IMR-90 (cell line): Measurements from ENCODE around the gene ELOVL5. TPM values are rescaled to one million over a fixed set of nuclear protein-coding genes. Genes with fewer than 3 reads are reported as not detected.

Experiments used
- ATAC-seq: fragments of 200-7000 bp; cut with Tn5 transposase; 2 replicates; pipeline ENCODE4 v1.9.1; 2020; ENCODE audit warnings: low read depth, mild to moderate bottlenecking, moderate library complexity
- BruUV-seq: library from RNA; stranded (reverse); fragments of 400-500 nt; replicated peaks from 2 replicates; lab custom pipeline; 2021; lab: Mats Ljungman, UMichigan
- CTCF ChIA-PET: fragments of 300-600 bp; formaldehyde crosslinking; extraction: SDS; loops from one replicate; lab custom pipeline; 2021; ENCODE audit warnings: antibody characterized with exemption; lab: Yijun Ruan, JAX
- POLR2A ChIA-PET: fragments of 300-600 bp; sonication (Branson Sonifier 250); formaldehyde crosslinking; loops from one replicate; lab custom pipeline; 2022; ENCODE audit warnings: antibody characterized with exemption; ENCODE audit not compliant: unreplicated experiment; lab: Charles Lee
- DNase-seq: peaks from one replicate; pipeline ENCODE4 v3.0.0; 2013
- H2AFZ ChIP-seq: replicated peaks from 2 replicates; pipeline ENCODE3; 2013; ENCODE audit warnings: low read length, mild to moderate bottlenecking; ENCODE audit not compliant: poor library complexity
- H2AK5ac ChIP-seq: 2 replicates; pipeline ENCODE4 v1.6.1; 2013; ENCODE audit warnings: low read depth, low read length, inconsistent platforms
- H2AK9ac ChIP-seq: replicated peaks from 2 replicates; pipeline ENCODE3; 2013; ENCODE audit warnings: mild to moderate bottlenecking, low read depth, low read length, moderate library complexity; ENCODE audit not compliant: poor library complexity
- H2BK120ac ChIP-seq: 2 replicates; pipeline ENCODE4 v1.6.1; 2013; ENCODE audit warnings: low read depth, low read length, inconsistent platforms
- H2BK15ac ChIP-seq: 3 replicates; pipeline ENCODE4 v1.6.1; 2013; ENCODE audit warnings: low read depth, low read length, inconsistent platforms
- H2BK20ac ChIP-seq: 2 replicates; pipeline ENCODE4 v1.6.1; 2013; ENCODE audit warnings: low read depth, mild to moderate bottlenecking, inconsistent platforms, low read length, moderate library complexity
- H2BK5ac ChIP-seq: 2 replicates; pipeline ENCODE4 v1.6.1; 2013; ENCODE audit warnings: mild to moderate bottlenecking, low read depth, low read length, inconsistent platforms; ENCODE audit not compliant: poor library complexity, severe bottlenecking
- H3K14ac ChIP-seq: replicated peaks from 2 replicates; pipeline ENCODE4 v1.6.1; 2013; ENCODE audit warnings: low read depth, low read length, inconsistent platforms
- H3K18ac ChIP-seq: 2 replicates; pipeline ENCODE4 v1.6.1; 2013; ENCODE audit warnings: low read depth, low read length, control low read depth
- H3K23ac ChIP-seq: 2 replicates; pipeline ENCODE4 v1.6.1; 2013; ENCODE audit warnings: low read depth, low read length, inconsistent platforms
- H3K27ac ChIP-seq: 2 replicates; pipeline ENCODE4 v1.5.1; 2013; ENCODE audit warnings: mild to moderate bottlenecking, control low read depth, low read length; ENCODE audit not compliant: insufficient read depth
- H3K27me3 ChIP-seq: 2 replicates; pipeline ENCODE4 v1.6.1; 2013; ENCODE audit warnings: low read length; ENCODE audit not compliant: control insufficient read depth, insufficient read depth
- H3K36me3 ChIP-seq: 2 replicates; pipeline ENCODE4 v1.6.1; 2013; ENCODE audit warnings: low read length, mixed read lengths; ENCODE audit not compliant: control insufficient read depth, insufficient read depth
- H3K4ac ChIP-seq: 2 replicates; pipeline ENCODE4 v1.6.1; 2013; ENCODE audit warnings: low read depth, low read length, inconsistent platforms
- H3K4me1 ChIP-seq: 2 replicates; pipeline ENCODE4 v1.6.1; 2013; ENCODE audit warnings: low read length, mixed read lengths; ENCODE audit not compliant: control insufficient read depth, insufficient read depth
- H3K4me2 ChIP-seq: 2 replicates; pipeline ENCODE4 v1.6.1; 2013; ENCODE audit warnings: low read depth, mild to moderate bottlenecking, control low read depth, low read length, moderate library complexity
- H3K4me3 ChIP-seq: 2 replicates; pipeline ENCODE4 v1.5.1; 2013; ENCODE audit warnings: low read depth, mild to moderate bottlenecking, control low read depth, low read length, moderate library complexity; ENCODE audit not compliant: insufficient read depth
- H3K56ac ChIP-seq: 2 replicates; pipeline ENCODE4 v1.6.1; 2013; ENCODE audit warnings: low read length, inconsistent platforms; ENCODE audit not compliant: insufficient read depth; ENCODE audit errors: extremely low read depth
- H3K79me1 ChIP-seq, 2 experiments: 2 replicates each; pipeline ENCODE4 v1.6.1; 2013; ENCODE audit warnings: low read length in 2 of 2, inconsistent platforms in 1 of 2, low read depth in 1 of 2
- H3K9ac ChIP-seq: 2 replicates; pipeline ENCODE4 v1.6.1; 2013; ENCODE audit warnings: low read depth, low read length, control low read depth
- H3K9me1 ChIP-seq: 2 replicates; pipeline ENCODE4 v1.6.1; 2013; ENCODE audit warnings: low read length, inconsistent platforms; ENCODE audit not compliant: insufficient read depth
- H3K9me3 ChIP-seq: 2 replicates; pipeline ENCODE4 v1.6.1; 2013; ENCODE audit warnings: low read length; ENCODE audit not compliant: control insufficient read depth, insufficient read depth
- H4K20me1 ChIP-seq: 2 replicates; pipeline ENCODE4 v1.6.1; 2013; ENCODE audit warnings: low read length, inconsistent platforms; ENCODE audit not compliant: insufficient read depth
- H4K5ac ChIP-seq: 2 replicates; pipeline ENCODE4 v1.6.1; 2013; ENCODE audit warnings: mild to moderate bottlenecking, low read depth, low read length, control low read depth
- H4K8ac ChIP-seq, 2 experiments: 2 replicates each; pipeline ENCODE4 v1.6.1; 2013; ENCODE audit warnings: low read depth in 2 of 2, low read length in 2 of 2, control low read depth in 1 of 2, inconsistent platforms in 1 of 2
- H4K91ac ChIP-seq: 2 replicates; pipeline ENCODE4 v1.6.1; 2013; ENCODE audit warnings: low read depth, low read length, inconsistent platforms; ENCODE audit not compliant: insufficient read depth
- BHLHE40 ChIP-seq: fragments of 150-350 bp; IDR thresholded peaks from 2 replicates; pipeline ENCODE4 v1.6.1; 2016; ENCODE audit warnings: mild to moderate bottlenecking, low read depth, low read length
- CEBPB ChIP-seq: IDR thresholded peaks from 2 replicates; pipeline ENCODE4 v1.6.1; 2012; ENCODE audit warnings: low read depth, low read length, improper control_type of control experiment
- CTCF ChIP-seq: conservative IDR thresholded peaks from 2 replicates; pipeline ENCODE4 v1.5.1; 2012; ENCODE audit warnings: mild to moderate bottlenecking, low read depth, low read length, improper control_type of control experiment
- ELK1 ChIP-seq: fragments of 150-350 bp; IDR thresholded peaks from 2 replicates; pipeline ENCODE4 v1.6.1; 2016; ENCODE audit warnings: low read depth, mild to moderate bottlenecking, low read length, moderate library complexity, borderline replicate concordance
- FOS ChIP-seq: fragments of 150-350 bp; IDR thresholded peaks from 2 replicates; pipeline ENCODE4 v1.6.1; 2016; ENCODE audit warnings: low read depth, low read length
- MAFK ChIP-seq: IDR thresholded peaks from 2 replicates; pipeline ENCODE4 v1.6.1; 2012; ENCODE audit warnings: low read depth, low read length, improper control_type of control experiment
- MAZ ChIP-seq: IDR thresholded peaks from 2 replicates; pipeline ENCODE4 v1.6.1; 2012; ENCODE audit warnings: low read depth, mild to moderate bottlenecking, low read length, improper control_type of control experiment, moderate library complexity, borderline replicate concordance
- MXI1 ChIP-seq: IDR thresholded peaks from 2 replicates; pipeline ENCODE4 v1.6.1; 2012; ENCODE audit warnings: low read depth, mild to moderate bottlenecking, low read length, moderate library complexity, borderline replicate concordance
- NFE2L2 ChIP-seq: fragments of 150-350 bp; IDR thresholded peaks from 2 replicates; pipeline ENCODE4 v1.6.1; 2016; ENCODE audit warnings: low read depth, mild to moderate bottlenecking, low read length
- POLR2A ChIP-seq: IDR thresholded peaks from 2 replicates; pipeline ENCODE4 v1.6.1; 2012; ENCODE audit warnings: mild to moderate bottlenecking, low read depth, low read length
- RAD21 ChIP-seq: IDR thresholded peaks from 2 replicates; pipeline ENCODE4 v1.6.1; 2012; ENCODE audit warnings: low read length, improper control_type of control experiment
- RCOR1 ChIP-seq: IDR thresholded peaks from 2 replicates; pipeline ENCODE4 v1.6.1; 2012; ENCODE audit warnings: mild to moderate bottlenecking, low read length, improper control_type of control experiment; ENCODE audit not compliant: insufficient replicate concordance
- RFX5 ChIP-seq: IDR thresholded peaks from 2 replicates; pipeline ENCODE4 v1.8.0; 2012; ENCODE audit warnings: low read depth, mild to moderate bottlenecking, low read length, moderate library complexity
- SMC3 ChIP-seq: fragments of 150-350 bp; IDR thresholded peaks from 2 replicates; pipeline ENCODE4 v1.6.1; 2016; ENCODE audit warnings: low read depth, mild to moderate bottlenecking, antibody characterized with exemption, low read length, moderate library complexity
- USF2 ChIP-seq: fragments of 150-350 bp; IDR thresholded peaks from 2 replicates; pipeline ENCODE4 v1.6.1; 2017; ENCODE audit warnings: mild to moderate bottlenecking, antibody characterized with exemption, low read length, low read depth
- WGBS, 2 experiments: methylation state at CpG; one replicate each; pipeline versions ENCODE4 v1.1.5 to v1.1.7; 2013; ENCODE audit warnings: missing lambda C conversion rate in 2 of 2; ENCODE audit not compliant: insufficient read length in 1 of 2; ENCODE audit errors: extremely low coverage in 2 of 2; 5-methylcytosine and 5-hydroxymethylcytosine counted together
- dilution Hi-C: fragments of 300-500 bp; cut with HindIII; formaldehyde crosslinking; loops from one replicate; pipeline ENCODE4 v1.14.3; 2018; ENCODE audit warnings: low sequenced_read_pairs; ENCODE audit not compliant: unreplicated experiment
- in situ Hi-C: fragments of 300-500 bp; cut with MboI; formaldehyde crosslinking; loops from 3 replicates; pipeline ENCODE4 v1.14.3; 2019; ENCODE audit warnings: low sequenced_read_pairs, inconsistent platforms, mixed read lengths
- intact Hi-C: fragments of 100-400 bp; cut with micrococcal nuclease; formaldehyde crosslinking; loops from 2 replicates; pipeline ENCODE4 v1.10.0; 2022
- polyA plus RNA-seq, 3 experiments: library from polyadenylated mRNA; depleted of rRNA; stranded (reverse); fragments of >200 nt; gene quantifications; 2 replicates each; pipeline ENCODE4 v1.2.3, GENCODE V29; 2012; ENCODE audit warnings: low replicate concordance in 1 of 3
- total RNA-seq: library from RNA; depleted of rRNA; stranded (reverse); fragments of >200 nt; gene quantifications from 2 replicates; pipeline ENCODE4 v1.2.3, GENCODE V29; 2012

Gene ELOVL5
- total and polyA plus RNA-seq, 2 of the 4 experiments (the other 2 are of a cell fraction), result 32.1 to 42.3 TPM

- Histone ChIP-seq H3K4ac (no peak overlapping the region), H3K79me1 (no peaks in the 10 kb centered on the region), H3K23ac (no peak overlapping the region), H3K56ac (no peak overlapping the region), H2AK9ac (no peak overlapping the region), H4K20me1 (no peaks in the 10 kb centered on the region), H3K9me3 (no peaks in the 10 kb centered on the region), H3K4me3 (no peak overlapping the region), H4K5ac (no peak overlapping the region), H2BK120ac (no peak overlapping the region), H2AK5ac (no peak overlapping the region), H3K4me1 (no peaks in the 10 kb centered on the region), H3K27ac (no peak overlapping the region), H3K18ac (no peak overlapping the region), H2AFZ (no peak overlapping the region), H2BK5ac (no peak overlapping the region), H2BK15ac (no peak overlapping the region), H3K9ac (no peak overlapping the region), H3K36me3 (peaks cover 9% of the 10 kb centered on the region), H3K14ac (no peak overlapping the region), H3K27me3 (peaks cover under 1% of the 10 kb centered on the region; the same call in 1 of the 2 replicates), H3K4me2 (no peak overlapping the region), H4K8ac (no peak overlapping the region), H4K91ac (no peak overlapping the region), H3K9me1 (no peaks in the 10 kb centered on the region; the same call in none of the 2 replicates), H2BK20ac (no peak overlapping the region)
- no peak for ATAC-seq
- no peak for DNase-seq
- in situ Hi-C loops (no loop called here), intact Hi-C loops (no loop called here), dilution Hi-C loops (no loop called here)
- WGBS, 2 experiments, result 100% methylated on average over 1 of the region's 3 CpGs; no CpG with 5 or more reads in 1 of the 2 experiments
- POLR2A ChIA-PET, result no interaction called here
- CTCF ChIA-PET, result no interaction called here
- TF ChIP-seq USF2 (no peak), NFE2L2 (no peak), RCOR1 (no peak), CTCF (no peak), MAFK (no peak), RFX5 (no peak), RAD21 (no peak), ELK1 (no peak), CEBPB (no peak), FOS (no peak), MAZ (no peak), SMC3 (no peak), BHLHE40 (no peak), MXI1 (no peak), POLR2A (no peak)
- BruUV-seq, result no TSS peak
These were observed 91.7 kb downstream of the ELOVL5 start for GRCh38 chr6:53257001-53257400.
